Esophagus muscularis mucosa (tissue), 3 donors: ENCODE results near the gene NOG.

Source experiments
- EP300 ChIP-seq: sonication (generic); formaldehyde crosslinking; IDR thresholded peaks from one replicate; pipeline ENCODE4 v1.6.1; 2017; ENCODE audit warnings: antibody characterized with exemption
- TF ChIP-seq, protein P1 (sequence below), 3 experiments: fragments of 200-600 bp in 2 of 3; fragments of 450-650 bp in 1 of 3; sonication (generic) in 2 of 3; IDR thresholded peaks; one replicate each; pipeline ENCODE4 v1.5.1; 2017 to 2019; ENCODE audit warnings: antibody characterized with exemption in 3 of 3, mild to moderate bottlenecking in 2 of 3, moderate library complexity in 1 of 3

GRCh38 chr17:56558088-56558487 is 35.4 kb upstream of the NOG start:
- TF ChIP-seq, protein P1, sequence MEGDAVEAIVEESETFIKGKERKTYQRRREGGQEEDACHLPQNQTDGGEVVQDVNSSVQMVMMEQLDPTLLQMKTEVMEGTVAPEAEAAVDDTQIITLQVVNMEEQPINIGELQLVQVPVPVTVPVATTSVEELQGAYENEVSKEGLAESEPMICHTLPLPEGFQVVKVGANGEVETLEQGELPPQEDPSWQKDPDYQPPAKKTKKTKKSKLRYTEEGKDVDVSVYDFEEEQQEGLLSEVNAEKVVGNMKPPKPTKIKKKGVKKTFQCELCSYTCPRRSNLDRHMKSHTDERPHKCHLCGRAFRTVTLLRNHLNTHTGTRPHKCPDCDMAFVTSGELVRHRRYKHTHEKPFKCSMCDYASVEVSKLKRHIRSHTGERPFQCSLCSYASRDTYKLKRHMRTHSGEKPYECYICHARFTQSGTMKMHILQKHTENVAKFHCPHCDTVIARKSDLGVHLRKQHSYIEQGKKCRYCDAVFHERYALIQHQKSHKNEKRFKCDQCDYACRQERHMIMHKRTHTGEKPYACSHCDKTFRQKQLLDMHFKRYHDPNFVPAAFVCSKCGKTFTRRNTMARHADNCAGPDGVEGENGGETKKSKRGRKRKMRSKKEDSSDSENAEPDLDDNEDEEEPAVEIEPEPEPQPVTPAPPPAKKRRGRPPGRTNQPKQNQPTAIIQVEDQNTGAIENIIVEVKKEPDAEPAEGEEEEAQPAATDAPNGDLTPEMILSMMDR (IDR thresholded peaks at IDR 0.05) = no peak
- no peak for TF ChIP-seq EP300
